ENCODE measurements around the gene GRIP1.

GRCh38 chr12:66467932-66468331, 210.9 kb downstream of the GRIP1 start:
- TF ChIP-seq CTCF (IDR thresholded peaks at IDR 0.05) (no peak), POLR2A (IDR thresholded peaks at IDR 0.05) (no peak)

All from prostate gland (tissue), 2 donors.